ELF-1 (cell line): Measurements from ENCODE around the gene LRP1B.

Experiments
- DNase-seq: peaks from one replicate; pipeline ENCODE4 v3.0.0-alpha.2; 2016; ENCODE audit warnings: low read depth, low spot score

LRP1B gene

DNA sequence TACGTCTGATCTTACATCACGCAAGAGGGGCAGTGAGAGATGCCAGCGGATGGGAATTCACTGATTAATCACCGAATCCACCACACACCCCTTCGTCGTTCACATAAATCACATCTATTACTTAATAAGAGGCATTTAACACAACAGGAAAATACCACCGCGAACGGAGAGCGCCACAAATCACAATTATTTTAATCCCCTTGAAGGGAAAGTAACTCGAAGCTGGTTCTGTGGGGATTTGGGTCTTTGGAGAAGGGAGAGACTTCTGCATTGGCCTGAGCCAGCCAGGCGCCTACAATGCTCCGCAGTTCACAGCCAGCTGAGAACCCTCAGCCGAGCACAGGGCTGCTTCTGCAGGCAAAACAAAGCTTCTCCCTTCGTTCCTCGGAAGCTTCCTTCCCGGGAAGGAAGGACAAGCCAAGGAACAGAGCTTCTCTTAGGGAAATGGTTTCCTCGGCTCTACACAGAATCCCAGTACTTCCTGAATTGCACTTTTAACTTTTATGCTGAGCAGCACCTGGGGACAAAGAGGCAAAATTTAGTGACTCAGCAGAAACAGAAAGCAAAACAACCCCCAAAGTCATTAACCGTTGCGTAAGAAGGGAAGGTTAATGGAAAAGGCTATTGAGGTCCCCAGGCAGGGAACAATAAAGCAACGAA lies at the start of gene LRP1B:
TSS of gene LRP1B (minus strand) at position 7 of the 660 bp plus-strand sequence. CDS start 287 bp downstream, outside the sequence.
- DNase-seq, result peak; percentile 49

GRCh38 chr2:142179686-142180085 lies 48.9 kb upstream of the LRP1B start:
- DNase-seq, result no peak

DNA sequence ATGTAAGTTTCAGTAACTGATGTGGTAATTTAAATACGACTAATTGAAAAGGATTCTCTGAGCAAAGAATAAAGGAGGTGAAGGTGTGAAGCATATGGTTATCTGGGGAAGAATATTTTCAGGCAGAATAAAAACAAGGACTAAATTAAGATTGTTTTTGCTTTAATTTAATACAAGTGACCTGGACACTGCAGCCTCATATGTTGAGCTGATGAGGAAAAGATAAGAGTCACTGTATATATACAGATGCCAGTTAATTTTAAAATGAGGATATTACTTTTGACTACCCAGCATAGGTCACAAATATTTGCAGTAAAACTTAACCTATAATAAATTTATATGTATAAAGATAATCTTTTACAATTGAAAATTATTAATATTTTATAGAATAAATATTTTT lies 47.8 kb upstream of the LRP1B start:
- no peak for DNase-seq

DNA sequence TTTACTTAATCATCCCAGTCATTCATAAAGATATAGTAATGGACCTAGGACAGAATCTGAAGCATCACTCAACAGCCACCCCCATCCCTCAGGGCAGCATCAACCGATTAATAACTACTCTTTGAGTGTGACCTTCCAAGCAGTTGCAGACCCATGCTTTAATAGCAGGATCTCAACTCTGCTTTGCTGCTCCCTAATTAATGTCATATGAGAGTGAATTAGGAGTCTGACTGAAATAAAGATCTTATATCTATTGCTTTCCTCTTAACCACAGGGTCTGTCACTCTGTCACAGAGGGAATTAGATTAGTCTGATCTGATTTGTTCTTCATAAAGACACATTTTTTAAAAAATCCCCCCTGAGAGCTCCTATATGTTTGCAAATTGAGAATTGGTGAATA lies 46.1 kb upstream of the LRP1B start:
- DNase-seq, result no peak

GRCh38 chr2:142175813-142176338 lies 45.1 kb upstream of the LRP1B start:
- DNase-seq, result no peak

DNA sequence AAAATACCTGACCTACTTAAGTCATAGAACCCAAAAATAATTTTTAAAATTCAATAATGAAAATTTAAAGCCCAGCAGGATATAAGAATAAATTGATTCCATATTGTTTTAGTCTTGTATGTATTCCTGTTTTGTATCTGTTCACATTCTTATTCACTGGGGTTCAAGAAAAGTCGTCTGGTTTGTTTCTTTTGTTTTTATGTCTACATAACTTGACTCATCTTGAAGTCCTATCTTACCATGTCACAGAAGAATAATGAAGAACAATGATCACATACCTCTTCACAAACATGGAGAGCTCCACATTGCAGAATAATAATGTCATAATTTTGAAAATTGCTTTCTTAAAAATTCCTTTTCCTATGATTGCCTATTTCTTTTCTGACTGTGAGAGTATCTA lies 43.4 kb upstream of the LRP1B start:
- DNase-seq, result no peak

DNA sequence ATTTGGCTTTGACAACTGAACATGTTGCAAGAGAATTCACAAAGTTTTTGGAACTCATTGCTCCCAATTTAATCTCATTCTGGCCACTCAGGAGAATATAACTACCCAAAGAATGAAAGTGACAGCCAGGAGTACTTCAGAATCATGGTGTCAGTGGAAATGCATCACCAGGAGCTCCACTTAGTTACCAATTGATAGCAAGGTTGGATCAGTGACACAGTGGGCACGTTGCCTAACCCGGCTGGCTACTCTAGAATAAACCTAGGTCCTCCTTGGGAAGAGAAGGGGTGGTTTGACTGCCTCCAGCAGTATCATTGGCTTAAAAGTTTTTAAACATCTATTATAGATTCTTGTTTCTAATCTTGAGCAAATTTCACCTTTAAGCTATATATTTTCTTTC lies 40.0 kb upstream of the LRP1B start:
- no peak for DNase-seq

DNA sequence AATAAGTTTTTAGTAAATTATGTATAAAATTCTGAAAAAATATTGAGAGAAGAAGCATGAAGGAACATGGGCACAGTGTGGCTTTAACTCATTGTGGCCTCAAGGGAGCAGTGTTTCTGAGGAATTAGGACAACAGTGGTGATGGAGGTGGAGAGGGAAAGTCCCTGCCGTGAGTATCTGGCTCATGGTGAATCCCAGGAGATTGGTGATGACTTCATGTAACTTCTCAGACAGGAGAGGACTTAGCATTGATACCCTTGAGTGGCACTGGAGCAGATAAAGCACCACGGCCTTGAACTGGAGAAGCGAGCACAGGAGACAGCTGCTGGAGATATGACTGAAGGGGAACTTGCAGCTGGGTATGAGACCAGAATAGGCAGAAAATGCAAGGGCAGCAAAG lies 35.0 kb upstream of the LRP1B start:
- peak; percentile 32 for DNase-seq

DNA sequence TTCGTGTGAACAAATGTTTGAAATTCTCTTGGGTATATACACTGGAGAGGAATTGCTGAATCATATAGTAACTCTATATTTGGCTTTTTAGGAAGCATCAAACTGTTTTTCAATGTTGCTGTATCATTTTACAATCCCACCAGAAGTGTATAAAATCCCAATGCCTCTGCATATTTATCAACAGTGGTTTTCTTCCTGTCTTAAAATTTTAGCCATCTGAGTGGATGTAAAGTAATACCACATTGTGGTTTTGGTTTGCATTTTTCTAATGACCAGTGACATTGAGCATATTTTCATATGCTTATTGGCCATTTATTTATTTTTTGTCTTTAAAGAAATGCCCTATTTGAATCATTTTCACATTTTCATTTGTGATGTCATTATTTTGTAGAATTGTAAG lies 22.8 kb upstream of the LRP1B start:
- no peak for DNase-seq

DNA sequence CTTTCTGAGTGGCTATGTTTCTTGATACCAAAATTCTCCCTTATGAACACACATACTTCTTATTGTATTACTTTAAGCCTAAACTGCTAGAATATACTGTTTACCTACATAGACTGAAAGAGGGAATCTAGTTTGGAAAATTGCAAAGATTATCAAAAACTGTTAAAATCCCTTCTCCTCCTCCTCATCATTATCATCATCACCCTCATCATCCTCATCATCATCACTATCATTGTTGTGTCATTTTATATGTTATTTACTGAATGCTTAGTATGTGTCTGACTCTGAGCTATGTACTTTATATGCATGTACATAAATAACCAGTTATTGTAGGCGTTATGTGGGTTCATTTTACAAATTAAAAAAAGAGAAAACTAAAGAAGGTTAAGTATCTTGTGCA lies 19.6 kb upstream of the LRP1B start:
- no peak for DNase-seq

GRCh38 chr2:142144547-142144946 lies 13.7 kb upstream of the LRP1B start:
- no peak for DNase-seq

- no peak for DNase-seq
These were observed 11.8 kb upstream of the LRP1B start for GRCh38 chr2:142142595-142142994.

GRCh38 chr2:142140434-142140845 lies 9.6 kb upstream of the LRP1B start:
- DNase-seq, result no peak

DNA sequence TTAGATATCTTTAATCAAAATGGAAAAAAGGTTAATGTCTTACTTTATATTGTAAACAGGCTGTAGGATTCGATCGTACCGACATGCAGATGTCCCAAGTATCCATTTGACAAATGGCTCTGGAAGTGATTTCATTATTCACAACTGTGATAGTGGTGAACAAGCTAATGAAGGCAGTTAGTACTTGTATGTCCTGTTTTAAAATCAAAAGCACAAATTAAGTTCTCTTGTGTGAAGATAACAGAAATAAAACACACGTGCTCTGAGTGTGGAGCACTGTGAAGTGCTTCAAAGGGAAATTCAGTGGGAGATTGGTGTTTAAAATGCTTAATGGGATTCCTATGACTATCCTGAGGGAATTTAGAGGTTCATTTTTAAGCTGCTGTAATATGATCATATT lies 8.6 kb upstream of the LRP1B start:
- no peak for DNase-seq

GRCh38 chr2:142136571-142136970 lies 5.8 kb upstream of the LRP1B start:
- no peak for DNase-seq

GRCh38 chr2:142134911-142135310 lies 4.1 kb upstream of the LRP1B start:
- DNase-seq, result no peak

- peak; percentile 75 for DNase-seq
These were observed 456 bp downstream of the LRP1B start for GRCh38 chr2:142130111-142131009.

- DNase-seq, result no peak
These were observed 2.7 kb downstream of the LRP1B start for GRCh38 chr2:142128105-142128504.

DNA sequence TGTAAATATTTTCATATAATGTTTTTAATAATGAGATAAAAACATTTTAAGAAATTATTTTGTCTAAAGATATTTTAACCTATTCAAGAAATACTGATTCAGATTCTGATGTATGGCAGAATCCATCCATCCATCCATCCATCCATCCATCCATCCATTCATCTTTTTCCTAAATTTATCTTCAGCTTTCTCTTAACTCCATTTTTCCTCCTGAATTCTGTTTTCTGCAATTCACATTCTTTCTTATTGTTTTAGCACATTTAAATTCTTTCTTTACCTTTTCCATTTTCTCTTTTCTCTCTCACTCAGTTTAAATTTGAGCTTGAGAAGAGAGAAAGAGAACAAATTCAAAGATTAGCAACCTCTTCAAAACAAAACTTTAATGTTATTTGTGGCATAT lies 3.6 kb downstream of the LRP1B start:
- DNase-seq, result no peak

DNA sequence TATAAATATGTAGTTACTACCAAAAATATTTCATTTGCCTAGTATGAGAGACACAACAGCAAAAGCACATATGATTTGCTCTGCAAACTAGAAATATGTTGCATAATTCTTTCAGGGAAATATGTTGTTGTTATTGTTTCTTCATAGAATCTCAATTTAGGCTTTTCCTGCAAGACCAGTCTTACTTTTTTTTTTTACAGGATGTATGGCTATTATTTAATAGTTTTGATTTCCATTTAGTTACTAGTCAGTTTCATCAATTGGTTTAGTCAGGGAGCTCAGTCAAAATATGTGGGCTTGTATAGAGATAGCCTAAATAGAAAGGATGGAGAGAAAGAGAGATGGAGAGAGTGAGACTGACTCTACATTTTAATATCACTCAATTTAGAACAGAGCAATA lies 6.1 kb downstream of the LRP1B start:
- DNase-seq, result no peak

DNA sequence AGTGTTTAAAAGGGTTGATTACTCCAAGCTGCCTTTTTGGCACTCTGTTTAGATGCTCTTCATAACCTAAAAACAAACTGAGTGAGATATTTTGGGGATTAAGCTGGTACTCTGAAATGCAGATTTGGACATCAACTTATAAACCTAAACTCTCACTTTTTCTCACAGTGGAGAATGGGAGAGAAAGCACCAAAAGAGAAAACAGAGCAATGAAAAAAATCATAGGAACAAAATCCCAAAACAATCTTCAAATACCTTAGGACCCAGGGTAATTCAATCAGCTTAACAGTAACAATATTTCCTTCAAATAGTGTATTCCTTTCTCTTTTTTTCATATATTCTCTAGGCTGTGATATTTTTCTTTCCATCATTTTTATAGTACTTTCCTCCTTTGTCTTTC lies 11.5 kb downstream of the LRP1B start:
- DNase-seq, result no peak

DNA sequence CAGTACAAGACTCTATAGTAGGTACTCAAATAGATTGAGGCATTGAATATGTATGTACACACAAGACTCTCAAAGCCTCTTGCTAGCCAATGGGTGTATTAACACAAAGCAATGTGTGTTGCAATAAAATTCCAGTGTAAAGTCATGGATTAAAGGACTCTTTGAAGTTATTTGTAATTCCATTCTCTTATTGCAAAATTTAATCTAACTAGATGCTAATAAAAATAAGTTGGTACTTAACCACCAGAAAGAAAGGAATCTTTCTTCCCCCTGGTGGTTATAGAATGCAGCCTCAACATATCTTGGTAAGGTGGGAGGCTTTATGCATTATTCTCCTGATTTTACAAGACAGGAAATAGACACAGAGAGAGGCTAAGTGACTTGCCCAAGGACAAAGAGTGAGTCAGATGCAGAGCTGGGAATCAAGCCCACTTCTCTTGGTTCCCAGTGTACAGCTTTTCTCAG lies 18.0 kb downstream of the LRP1B start:
- no peak for DNase-seq
